Liver (tissue), 9 donors: ENCODE data around the gene JPH4. TPM values are rescaled to one million over a fixed set of nuclear protein-coding genes. Genes with fewer than 3 reads are reported as not detected.

Experiments
- DNase-seq: peaks from one replicate; pipeline ENCODE4 v3.0.0-alpha.2; 2017; ENCODE audit warnings: low spot score
- H3K27ac ChIP-seq, 2 donors: one replicate each; pipeline ENCODE4 v1.7.0; 2013; ENCODE audit warnings: inconsistent platforms in 2 of 2, low read length in 2 of 2, control low read depth in 1 of 2, low read depth in 1 of 2, mild to moderate bottlenecking in 1 of 2
- H3K27me3 ChIP-seq, 4 donors: one replicate each; pipeline versions ENCODE4 v1.6.1 to v1.7.0; 2013; ENCODE audit warnings: low read length in 3 of 4, inconsistent platforms in 1 of 4, mild to moderate bottlenecking in 1 of 4, moderate library complexity in 1 of 4; ENCODE audit not compliant: control insufficient read depth in 4 of 4, insufficient read depth in 4 of 4
- H3K36me3 ChIP-seq, 4 donors: one replicate each; pipeline versions ENCODE4 v1.6.1 to v1.7.0; 2013; ENCODE audit warnings: low read length in 3 of 4, mild to moderate bottlenecking in 3 of 4, low read depth in 1 of 4, moderate library complexity in 1 of 4; ENCODE audit not compliant: control insufficient read depth in 4 of 4, insufficient read depth in 3 of 4
- H3K4me1 ChIP-seq, 4 donors: one replicate each; pipeline versions ENCODE4 v1.6.1 to v1.7.0; 2013; ENCODE audit warnings: low read length in 3 of 4, mild to moderate bottlenecking in 3 of 4, moderate library complexity in 1 of 4; ENCODE audit not compliant: control insufficient read depth in 4 of 4, insufficient read depth in 4 of 4
- H3K4me3 ChIP-seq, 3 donors: one replicate each; pipeline versions ENCODE4 v1.6.1 to v1.7.0; 2013; ENCODE audit warnings: low read length in 3 of 3, control low read depth in 1 of 3, low read depth in 1 of 3, mild to moderate bottlenecking in 1 of 3
- H3K9ac ChIP-seq, 2 donors: one replicate each; pipeline ENCODE4 v1.7.0; 2013; ENCODE audit warnings: low read length in 2 of 2, mild to moderate bottlenecking in 2 of 2, moderate library complexity in 2 of 2, control low read depth in 1 of 2, low read depth in 1 of 2
- H3K9me3 ChIP-seq, 4 donors: one replicate each; pipeline versions ENCODE4 v1.6.1 to v1.7.0; 2013; ENCODE audit warnings: low read length in 3 of 4; ENCODE audit not compliant: control insufficient read depth in 4 of 4
- EGR1 ChIP-seq, 2 donors: IDR thresholded peaks; 2 replicates each; pipeline ENCODE4 v1.6.1; 2016 to 2018; ENCODE audit warnings: antibody characterized with exemption in 2 of 2, low read depth in 2 of 2
- FOXA1 ChIP-seq: IDR thresholded peaks from 2 replicates; pipeline ENCODE4 v1.6.1; 2016; ENCODE audit warnings: antibody characterized with exemption
- FOXA2 ChIP-seq: IDR thresholded peaks from 2 replicates; pipeline ENCODE4 v1.6.1; 2016; ENCODE audit warnings: antibody characterized with exemption
- HNF4A ChIP-seq, 2 donors: conservative IDR thresholded peaks; 2 replicates each; pipeline ENCODE4 v1.6.1; 2016; ENCODE audit warnings: antibody characterized with exemption in 2 of 2, mild to moderate bottlenecking in 2 of 2
- NR2F2 ChIP-seq: IDR thresholded peaks from 2 replicates; pipeline ENCODE4 v1.6.1; 2016; ENCODE audit warnings: antibody characterized with exemption
- RAD21 ChIP-seq, 2 donors: IDR thresholded peaks; 2 replicates each; pipeline ENCODE4 v1.6.1; 2016; ENCODE audit warnings: antibody characterized with exemption in 2 of 2, mild to moderate bottlenecking in 2 of 2
- RXRA ChIP-seq, 2 donors: IDR thresholded peaks; 2 replicates each; pipeline ENCODE4 v1.6.1; 2017 to 2018; ENCODE audit warnings: antibody characterized with exemption in 2 of 2, mild to moderate bottlenecking in 1 of 2
- SP1 ChIP-seq: IDR thresholded peaks from 2 replicates; pipeline ENCODE4 v1.6.1; 2018; ENCODE audit warnings: antibody characterized with exemption, mild to moderate bottlenecking
- TAF1 ChIP-seq: conservative IDR thresholded peaks from 2 replicates; pipeline ENCODE4 v1.6.1; 2016; ENCODE audit warnings: antibody characterized with exemption, mild to moderate bottlenecking
- YY1 ChIP-seq: IDR thresholded peaks from 2 replicates; pipeline ENCODE4 v1.6.1; 2016; ENCODE audit warnings: antibody characterized with exemption, mild to moderate bottlenecking
- WGBS: extraction: QIAGEN DNeasy Blood & Tissue Kit; methylation state at CpG from one replicate; pipeline ENCODE4 v1.1.7; 2013; 5-methylcytosine and 5-hydroxymethylcytosine counted together
- polyA plus RNA-seq, 2 donors: library from polyadenylated mRNA; stranded (reverse) in 1 of 2; unstranded in 1 of 2; fragments of 200-250 nt in 1 of 2; fragments of >200 nt in 1 of 2; fragmentation: Nextera tagmentation in 1 of 2; extraction: Ambion mirVana in 1 of 2; gene quantifications; one replicate each; pipeline versions ENCODE4 v1.2.1 to v1.2.3, GENCODE V29; 2013 to 2015
- total RNA-seq, 2 donors: library from RNA; depleted of rRNA; stranded (reverse); fragments of >200 nt; gene quantifications; one replicate each; pipeline ENCODE4 v1.2.3, GENCODE V29; 2014
- TF ChIP-seq, protein P1 (sequence below): fragments of 150-350 bp; IDR thresholded peaks from 2 replicates; pipeline ENCODE4 v1.5.1; 2017; ENCODE audit warnings: improper control_type of control experiment, low read depth, low read length; ENCODE audit not compliant: missing input control
- TF ChIP-seq, protein P2 (sequence below): IDR thresholded peaks from 2 replicates; pipeline ENCODE4 v1.6.1; 2016; ENCODE audit warnings: antibody characterized with exemption
- TF ChIP-seq, protein P3 (sequence below): IDR thresholded peaks from 2 replicates; pipeline ENCODE4 v1.6.1; 2016; ENCODE audit warnings: antibody characterized with exemption
- donor health status: healthy.
- donor health status: healthy.
- donor health status: healthy.
- donor health status: healthy.
- donor health status: healthy.

JPH4 gene
- total and polyA plus RNA-seq, 4 donors = 0.07 to 0.24 (median 0.16) TPM

DNA sequence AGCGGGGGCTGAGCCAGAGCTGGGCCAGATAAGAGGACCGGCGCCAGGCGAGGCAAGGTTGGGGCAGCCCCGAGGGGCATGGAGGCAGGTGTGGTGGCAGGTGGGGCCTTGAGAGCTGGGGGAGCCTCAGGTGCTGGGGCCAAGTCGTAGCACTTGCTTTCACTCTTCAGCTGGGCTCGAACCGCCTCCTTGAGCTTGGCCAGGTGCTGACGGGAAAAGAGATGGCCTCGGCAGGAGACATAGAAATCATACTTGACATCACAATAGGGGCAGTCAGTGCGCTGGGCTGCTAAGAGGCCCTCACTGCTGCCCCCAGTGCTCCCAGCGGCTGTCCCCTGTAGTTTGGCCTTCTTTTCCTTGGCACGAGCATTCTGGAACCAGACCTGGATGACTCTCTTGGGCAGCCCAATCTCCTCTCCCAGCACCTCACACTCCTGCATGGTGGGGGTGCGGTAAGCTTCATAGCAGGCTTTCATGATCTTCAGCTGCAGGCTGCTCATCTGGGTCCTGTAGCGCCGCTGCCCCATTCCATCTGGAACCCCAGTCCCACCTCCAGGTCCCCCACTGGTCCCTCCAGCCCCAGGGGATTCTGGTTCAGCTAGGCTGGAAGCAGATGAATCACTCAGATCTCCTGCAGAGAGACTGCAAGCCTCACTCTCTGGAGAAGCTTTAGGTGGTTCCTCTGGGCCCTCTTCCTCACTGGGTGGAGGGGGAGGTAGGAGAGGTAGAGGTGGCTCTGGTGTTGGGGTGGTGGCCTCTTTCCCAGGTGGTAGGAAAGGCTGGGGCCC, 55.2 kb downstream of the JPH4 start (continued):
- TF ChIP-seq, protein P1, sequence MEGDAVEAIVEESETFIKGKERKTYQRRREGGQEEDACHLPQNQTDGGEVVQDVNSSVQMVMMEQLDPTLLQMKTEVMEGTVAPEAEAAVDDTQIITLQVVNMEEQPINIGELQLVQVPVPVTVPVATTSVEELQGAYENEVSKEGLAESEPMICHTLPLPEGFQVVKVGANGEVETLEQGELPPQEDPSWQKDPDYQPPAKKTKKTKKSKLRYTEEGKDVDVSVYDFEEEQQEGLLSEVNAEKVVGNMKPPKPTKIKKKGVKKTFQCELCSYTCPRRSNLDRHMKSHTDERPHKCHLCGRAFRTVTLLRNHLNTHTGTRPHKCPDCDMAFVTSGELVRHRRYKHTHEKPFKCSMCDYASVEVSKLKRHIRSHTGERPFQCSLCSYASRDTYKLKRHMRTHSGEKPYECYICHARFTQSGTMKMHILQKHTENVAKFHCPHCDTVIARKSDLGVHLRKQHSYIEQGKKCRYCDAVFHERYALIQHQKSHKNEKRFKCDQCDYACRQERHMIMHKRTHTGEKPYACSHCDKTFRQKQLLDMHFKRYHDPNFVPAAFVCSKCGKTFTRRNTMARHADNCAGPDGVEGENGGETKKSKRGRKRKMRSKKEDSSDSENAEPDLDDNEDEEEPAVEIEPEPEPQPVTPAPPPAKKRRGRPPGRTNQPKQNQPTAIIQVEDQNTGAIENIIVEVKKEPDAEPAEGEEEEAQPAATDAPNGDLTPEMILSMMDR = no peak
- no peak for TF ChIP-seq NR2F2
- no peak for TF ChIP-seq FOXA1
- TF ChIP-seq FOXA2 = no peak

DNA sequence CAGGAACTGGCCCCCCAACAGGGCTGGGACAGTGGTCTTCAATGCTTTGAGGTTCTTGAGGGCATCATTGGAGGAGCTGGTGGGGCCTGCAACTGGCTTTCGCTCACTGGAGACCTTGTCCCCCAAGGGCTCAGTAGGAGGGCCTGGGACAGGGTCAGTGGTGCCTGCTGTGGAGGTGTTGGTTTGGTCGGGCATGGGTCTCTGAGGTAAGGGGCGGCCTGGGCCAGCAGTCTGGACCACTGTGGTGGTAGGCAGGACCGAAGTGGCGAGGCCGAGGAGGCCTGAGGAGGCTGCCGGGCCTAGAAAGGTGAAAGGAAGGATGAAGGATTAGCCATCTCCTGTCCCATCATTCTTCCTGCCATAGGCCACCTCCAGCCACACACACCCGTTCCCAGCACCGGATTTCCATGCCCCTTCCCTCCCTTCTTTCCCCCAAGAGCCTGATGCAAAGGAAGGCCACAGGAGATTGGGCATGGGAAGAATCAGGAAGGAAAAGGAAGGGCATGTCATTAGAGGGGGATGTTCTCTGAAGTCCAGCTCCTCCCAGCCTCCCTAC, 55.9 kb downstream of the JPH4 start:
- Histone ChIP-seq H3K4me3 (no peak overlapping the region), H3K9ac (no peak overlapping the region), H3K36me3 (no peaks in the 10 kb centered on the region), H3K9me3 (no peaks in the 10 kb centered on the region), H3K27me3 (no peaks in the 10 kb centered on the region), H3K4me1 (no peaks in the 10 kb centered on the region), H3K27ac (no peak overlapping the region)
- TF ChIP-seq SP1 (no peak), HNF4A (conservative IDR thresholded peaks at IDR 0.05) (no peak), RAD21 (IDR thresholded peaks at IDR 0.05) (no peak), YY1 (no peak), EGR1 (IDR thresholded peaks at IDR 0.05; ENCODE audit: low read depth in 2 of 2) (no peak), NR2F2 (no peak), RXRA (IDR thresholded peaks at IDR 0.05) (no peak), FOXA2 (no peak), TAF1 (no peak)
- TF ChIP-seq, protein P1 = no peak
- TF ChIP-seq, protein P2, sequence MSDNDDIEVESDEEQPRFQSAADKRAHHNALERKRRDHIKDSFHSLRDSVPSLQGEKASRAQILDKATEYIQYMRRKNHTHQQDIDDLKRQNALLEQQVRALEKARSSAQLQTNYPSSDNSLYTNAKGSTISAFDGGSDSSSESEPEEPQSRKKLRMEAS = no peak
- TF ChIP-seq, protein P3, sequence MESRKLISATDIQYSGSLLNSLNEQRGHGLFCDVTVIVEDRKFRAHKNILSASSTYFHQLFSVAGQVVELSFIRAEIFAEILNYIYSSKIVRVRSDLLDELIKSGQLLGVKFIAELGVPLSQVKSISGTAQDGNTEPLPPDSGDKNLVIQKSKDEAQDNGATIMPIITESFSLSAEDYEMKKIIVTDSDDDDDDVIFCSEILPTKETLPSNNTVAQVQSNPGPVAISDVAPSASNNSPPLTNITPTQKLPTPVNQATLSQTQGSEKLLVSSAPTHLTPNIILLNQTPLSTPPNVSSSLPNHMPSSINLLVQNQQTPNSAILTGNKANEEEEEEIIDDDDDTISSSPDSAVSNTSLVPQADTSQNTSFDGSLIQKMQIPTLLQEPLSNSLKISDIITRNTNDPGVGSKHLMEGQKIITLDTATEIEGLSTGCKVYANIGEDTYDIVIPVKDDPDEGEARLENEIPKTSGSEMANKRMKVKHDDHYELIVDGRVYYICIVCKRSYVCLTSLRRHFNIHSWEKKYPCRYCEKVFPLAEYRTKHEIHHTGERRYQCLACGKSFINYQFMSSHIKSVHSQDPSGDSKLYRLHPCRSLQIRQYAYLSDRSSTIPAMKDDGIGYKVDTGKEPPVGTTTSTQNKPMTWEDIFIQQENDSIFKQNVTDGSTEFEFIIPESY = no peak
- DNase-seq = no peak
- 89% methylated on average over 9 of the region's 9 CpGs for WGBS
